Mesenteric fat pad (tissue), 1 donor: Measurements from ENCODE around the gene DDX39A. TPM values are rescaled to one million over a fixed set of nuclear protein-coding genes. Genes with fewer than 3 reads are reported as not detected.
"Not testable (repeated sequence)": the region's sequence is repeated elsewhere in the genome, so short reads cannot be mapped to it uniquely, and the experiment has no call there.

Experiments used
- DNase-seq: peaks from one replicate; pipeline ENCODE4 v3.0.0-alpha.2; 2020; ENCODE audit warnings: low spot score
- total RNA-seq: library from RNA; stranded (reverse); fragmentation: NEBNext Ultra II Directional; extraction: Animal tissue kit (Norgen Biotek cat#: 25700); gene quantifications from one replicate; pipeline ENCODE4 v1.2.1, GENCODE V29; 2021
- donor health status: DM: yes; HTN: yes; CAD: no.

Gene DDX39A
- total RNA-seq, 1 donor from 2014 or later, result 53.0 TPM

DNA sequence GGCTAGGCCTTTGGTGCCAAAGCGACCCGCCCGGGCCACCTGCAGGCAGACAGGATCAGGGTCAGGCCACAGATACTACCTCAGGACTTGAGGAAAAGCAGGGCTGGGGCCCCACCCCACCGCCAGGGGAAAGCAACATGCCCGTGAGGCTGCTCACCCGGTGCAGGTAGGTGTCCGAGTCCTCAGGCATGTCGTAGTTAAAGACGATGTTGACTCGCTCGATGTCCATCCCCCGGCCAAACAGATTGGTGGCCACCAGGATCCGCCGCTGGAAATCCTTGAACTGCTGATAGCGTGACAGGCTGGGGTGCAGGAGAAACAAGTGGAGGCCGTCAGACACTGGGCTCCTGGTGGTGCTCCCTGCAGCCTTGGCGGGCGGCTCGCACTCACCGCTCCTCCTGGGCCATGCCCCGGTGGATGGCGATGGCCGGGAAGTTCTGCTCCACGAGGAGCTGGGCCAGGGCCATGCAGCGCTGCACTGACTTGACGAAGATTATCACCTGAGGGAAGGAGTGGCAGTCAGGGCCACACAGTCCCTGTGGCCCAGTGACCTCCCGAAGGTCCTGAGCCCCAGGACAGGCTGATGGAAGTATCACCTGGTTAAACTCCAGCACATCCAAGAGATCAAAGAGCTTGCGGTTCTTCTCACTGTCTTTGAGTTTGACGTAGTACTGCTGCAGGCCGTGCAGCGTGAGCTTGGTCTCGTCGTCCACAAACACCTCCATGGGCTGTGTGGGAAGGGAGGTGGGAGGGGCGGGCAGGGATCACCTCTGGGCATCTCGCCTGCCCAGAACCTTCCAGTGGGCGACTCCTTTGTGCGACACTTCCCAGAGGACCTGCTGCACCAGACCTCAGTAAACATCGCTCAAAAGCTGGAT is 9.8 kb downstream of the DDX39A start:
- DNase-seq, result no peak

DNA sequence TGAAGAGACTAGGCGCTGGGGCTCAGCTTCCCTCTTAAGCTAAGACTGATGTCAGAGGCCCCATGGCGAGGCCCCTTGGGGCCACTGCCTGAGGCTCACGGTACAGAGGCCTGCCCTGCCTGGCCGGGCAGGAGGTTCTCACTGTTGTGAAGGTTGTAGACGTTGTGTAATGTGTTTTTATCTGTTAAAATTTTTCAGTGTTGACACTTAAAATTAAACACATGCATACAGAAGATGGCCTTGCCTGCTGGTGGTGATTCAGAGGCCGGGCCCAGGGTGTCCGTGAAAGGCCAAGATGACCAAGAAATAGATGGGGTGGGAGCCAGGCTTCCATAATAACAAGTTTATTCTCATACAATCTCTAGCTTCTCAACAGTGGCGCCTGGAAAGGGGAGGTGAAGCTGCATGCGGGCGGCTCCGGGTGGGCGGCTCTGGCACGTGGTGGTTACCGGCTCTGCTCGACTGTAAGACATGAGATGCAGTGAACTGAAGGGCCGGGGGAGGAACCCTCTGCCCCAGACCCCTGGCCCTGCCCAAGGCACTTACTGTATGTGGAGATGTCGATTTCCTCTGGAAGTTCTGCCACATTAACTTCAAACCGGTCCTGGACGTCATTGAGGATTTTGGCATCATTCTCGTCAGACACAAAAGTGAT is 10.5 kb downstream of the DDX39A start:
- no peak for DNase-seq

DNA sequence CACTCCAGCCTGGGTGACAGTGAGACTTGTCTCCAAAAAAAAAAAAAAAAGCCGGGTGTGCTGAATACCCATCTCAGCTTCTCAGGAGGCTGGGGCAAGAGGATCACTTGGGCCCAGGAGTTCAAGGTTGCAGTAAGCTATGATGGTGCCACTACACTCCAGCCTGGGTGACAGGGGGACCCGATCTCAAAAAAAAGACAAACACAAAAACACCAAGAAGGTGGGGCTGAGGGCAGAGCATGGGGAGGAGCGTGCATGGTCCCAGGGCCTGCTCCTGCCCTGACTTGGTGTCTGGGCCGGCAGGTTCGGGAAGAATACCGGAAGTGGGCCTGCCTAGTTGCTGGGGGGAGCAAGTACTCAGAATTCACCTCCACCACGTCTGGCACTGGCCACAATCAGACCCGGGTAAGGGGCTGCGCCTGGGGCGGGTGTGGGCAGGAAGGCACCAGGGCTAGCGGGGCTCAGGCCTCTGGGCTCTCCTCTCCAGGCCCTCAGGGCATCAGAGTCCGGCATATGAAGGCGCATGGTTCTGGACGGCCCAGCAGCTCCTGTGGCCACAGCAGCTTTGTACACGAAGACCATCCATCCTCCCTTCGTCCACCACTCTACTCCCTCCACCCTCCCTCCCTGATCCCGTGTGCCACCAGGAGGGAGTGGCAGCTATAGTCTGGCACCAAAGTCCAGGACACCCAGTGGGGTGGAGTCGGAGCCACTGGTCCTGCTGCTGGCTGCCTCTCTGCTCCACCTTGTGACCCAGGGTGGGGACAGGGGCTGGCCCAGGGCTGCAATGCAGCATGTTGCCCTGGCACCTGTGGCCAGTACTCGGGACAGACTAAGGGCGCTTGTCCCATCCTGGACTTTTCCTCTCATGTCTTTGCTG is 11.3 kb downstream of the DDX39A start:
- DNase-seq, result no peak

DNA sequence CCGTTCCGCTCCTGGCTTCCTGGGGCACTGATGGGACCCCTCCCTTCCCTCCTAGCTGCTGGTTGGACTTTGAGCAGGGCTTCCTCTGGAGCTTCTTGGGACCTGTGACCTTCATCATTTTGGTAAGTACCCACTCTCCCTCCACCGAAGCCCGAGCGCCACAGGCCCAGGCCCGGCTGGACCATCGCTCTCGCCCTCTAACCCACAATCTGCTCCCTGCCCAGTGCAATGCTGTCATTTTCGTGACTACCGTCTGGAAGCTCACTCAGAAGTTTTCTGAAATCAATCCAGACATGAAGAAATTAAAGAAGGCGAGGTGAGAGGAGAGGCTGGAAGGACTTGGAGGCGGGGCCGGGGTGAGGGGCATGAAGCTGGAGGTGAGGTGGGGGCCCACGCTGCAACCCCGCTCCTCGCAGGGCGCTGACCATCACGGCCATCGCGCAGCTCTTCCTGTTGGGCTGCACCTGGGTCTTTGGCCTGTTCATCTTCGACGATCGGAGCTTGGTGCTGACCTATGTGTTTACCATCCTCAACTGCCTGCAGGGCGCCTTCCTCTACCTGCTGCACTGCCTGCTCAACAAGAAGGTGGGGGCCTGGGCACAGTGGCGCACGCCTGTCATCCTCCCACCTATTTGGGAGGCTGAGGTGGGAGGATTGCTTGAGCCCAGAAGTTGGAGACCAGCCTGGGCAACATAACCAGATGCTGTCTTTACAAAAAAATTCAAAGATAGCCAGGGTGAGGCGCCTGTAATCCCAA is 12.3 kb downstream of the DDX39A start:
- no peak for DNase-seq

DNA sequence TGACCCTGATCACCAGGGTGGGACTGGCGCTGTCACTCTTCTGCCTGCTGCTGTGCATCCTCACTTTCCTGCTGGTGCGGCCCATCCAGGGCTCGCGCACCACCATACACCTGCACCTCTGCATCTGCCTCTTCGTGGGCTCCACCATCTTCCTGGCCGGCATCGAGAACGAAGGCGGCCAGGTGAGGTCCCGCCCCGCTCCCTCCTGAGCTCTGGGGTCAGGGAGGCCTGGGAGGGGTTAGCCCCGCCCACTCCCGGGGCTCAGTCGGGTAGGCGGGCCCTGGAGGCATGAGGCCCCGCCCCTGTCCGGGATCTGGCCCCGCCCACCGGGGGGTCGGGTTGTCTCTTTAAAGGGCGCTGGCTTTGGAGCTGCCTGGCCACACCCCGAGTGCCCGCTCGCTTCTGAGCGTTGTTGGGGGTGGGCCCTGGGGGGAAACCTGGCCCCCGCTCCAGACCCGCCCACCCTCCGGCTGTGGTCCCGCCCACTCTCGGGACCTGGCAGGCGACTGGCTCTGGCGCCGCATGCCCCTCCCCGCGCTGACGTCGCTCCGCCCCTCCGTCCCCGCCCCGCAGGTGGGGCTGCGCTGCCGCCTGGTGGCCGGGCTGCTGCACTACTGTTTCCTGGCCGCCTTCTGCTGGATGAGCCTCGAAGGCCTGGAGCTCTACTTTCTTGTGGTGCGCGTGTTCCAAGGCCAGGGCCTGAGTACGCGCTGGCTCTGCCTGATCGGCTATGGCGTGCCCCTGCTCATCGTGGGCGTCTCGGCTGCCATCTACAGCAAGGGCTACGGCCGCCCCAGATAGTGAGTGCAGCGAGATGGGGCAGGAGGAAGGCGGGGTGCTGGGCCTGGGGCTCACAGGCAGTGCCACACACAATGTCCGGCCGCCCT is 13.1 kb downstream of the DDX39A start:
- DNase-seq, result peak; percentile 97

DNA sequence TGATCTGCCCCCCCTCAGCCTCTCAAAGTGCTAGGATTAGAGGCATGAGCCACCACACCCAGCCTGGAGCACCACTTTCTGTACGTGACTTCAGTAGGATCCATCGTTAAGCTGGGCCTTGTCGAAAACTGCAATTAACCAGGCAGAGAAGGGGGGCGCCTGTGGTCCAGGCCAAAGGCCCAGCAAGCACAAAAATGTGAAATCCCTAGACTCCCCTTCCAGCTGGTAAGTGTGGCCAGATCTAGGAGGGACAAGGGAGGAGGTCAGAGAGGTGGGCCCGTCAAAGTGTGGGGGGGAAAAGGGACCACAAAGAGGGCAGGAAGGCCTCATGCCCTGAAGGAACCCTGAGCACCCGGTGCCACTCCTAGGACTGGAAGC is 13.8 kb downstream of the DDX39A start:
- DNase-seq, result no peak

DNA sequence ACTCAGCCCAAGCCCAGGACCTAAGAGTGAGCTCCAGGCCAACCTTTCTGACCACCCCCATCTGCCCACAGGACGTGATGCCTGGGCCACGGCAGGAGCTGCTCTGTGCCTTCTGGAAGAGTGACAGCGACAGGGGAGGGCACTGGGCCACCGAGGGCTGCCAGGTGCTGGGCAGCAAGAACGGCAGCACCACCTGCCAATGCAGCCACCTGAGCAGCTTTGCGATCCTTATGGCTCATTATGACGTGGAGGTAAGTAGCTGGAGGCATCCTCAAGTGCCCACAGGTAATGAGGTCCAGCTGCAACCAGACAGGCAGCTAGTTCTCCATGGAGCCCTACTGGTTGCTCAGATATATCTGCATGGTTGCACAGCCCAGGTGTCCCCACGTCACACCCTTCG is 14.8 kb downstream of the DDX39A start:
- DNase-seq, result no peak

DNA sequence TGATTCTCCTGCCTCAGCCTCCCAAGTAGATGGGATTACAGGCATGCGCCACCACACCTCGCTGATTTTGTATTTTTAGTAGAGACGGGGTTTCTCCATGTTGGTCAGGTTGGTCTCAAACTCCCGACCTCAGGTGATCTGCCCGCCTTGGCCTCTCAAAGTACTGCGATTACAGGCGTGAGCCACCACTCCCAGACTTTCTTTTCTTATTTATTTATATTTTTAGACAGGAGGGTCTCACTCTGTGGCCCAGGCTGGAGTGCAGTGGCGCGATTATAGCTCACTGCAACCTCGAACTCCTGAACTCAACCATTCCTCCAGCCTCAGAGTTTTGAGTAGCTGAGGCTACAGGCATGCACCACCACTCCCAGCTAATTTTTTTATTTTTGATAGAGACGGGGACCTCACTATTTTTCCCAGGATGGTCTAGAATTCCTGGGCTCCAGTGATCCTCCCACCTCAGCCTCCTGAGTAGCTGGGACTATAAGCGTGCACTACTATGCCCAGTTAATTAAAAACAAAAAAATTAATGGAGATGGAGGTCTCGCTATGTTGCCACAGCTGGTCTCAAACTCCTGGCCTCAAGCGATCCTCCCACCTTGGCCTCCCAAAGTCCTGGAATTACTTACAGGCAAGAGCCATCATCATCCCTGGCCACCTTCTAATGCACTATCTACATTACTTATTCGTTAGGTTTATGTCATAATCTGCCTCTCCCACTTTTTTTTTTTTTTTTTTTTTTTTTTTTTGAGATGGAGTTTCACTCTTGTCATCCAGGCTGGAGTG is 15.8 kb downstream of the DDX39A start:
- not testable (repeated sequence) for DNase-seq

DNA sequence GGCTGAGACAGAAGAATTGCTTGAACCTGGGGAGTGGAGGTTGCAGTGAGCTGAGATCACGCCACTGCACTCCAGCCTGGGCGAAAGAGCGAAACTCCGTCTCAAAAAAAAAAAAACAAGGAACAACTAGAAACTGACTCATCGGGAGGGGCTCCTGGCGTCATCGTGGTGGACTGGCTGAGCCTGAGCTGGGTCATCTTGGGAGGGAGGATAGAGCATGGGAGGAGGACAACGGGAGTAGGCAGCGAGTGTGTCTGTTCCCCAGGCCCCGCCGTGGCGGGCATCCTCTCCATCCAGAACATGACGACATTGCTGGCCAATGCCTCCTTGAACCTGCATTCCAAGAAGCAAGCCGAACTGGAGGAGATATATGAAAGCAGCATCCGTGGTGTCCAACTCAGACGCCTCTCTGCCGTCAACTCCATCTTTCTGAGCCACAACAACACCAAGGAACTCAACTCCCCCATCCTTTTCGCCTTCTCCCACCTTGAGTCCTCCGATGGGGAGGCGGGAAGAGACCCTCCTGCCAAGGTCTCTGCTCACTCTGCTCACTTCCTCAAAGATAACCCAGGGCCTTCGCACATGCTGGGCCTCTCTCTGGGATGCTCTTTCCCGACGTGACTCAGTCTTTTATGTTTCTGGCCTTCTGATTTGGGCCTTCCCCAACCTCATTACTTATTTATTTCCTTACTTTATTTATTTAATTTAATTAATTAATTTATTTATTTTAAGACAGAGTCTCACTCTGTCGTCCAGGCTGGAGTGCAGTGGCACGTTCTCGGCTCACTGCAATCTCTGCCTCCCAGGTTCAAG is 16.6 kb downstream of the DDX39A start:
- no peak for DNase-seq

DNA sequence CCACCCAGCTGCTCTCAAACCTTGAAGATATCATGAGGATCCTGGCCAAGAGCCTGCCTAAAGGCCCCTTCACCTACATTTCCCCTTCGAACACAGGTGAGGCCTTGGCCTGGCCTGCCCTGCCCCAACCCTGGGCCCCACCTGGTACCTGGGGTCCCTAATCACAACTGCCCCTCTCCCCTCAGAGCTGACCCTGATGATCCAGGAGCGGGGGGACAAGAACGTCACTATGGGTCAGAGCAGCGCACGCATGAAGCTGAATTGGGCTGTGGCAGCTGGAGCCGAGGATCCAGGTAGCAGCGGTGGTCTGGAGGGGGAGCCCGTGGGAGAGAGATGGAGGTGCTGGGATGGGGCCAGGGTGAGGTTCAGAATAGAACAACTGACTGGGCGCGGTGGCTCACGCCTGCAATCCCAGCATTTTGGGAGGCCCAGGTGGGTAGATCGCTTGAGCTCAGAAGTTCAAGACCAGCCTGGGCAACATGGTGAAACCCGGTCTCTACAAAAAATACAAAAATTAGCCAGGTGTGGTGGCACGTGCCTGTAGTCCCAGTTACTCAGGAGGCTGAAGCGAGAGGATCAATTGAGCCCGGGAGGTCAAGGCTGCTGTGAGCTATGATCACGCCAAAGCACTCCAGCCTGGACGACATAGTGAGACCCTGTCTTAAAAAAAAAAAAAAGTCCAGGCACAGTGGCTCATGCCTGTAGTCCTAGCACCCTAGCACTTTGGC is 17.5 kb downstream of the DDX39A start:
- no peak for DNase-seq

DNA sequence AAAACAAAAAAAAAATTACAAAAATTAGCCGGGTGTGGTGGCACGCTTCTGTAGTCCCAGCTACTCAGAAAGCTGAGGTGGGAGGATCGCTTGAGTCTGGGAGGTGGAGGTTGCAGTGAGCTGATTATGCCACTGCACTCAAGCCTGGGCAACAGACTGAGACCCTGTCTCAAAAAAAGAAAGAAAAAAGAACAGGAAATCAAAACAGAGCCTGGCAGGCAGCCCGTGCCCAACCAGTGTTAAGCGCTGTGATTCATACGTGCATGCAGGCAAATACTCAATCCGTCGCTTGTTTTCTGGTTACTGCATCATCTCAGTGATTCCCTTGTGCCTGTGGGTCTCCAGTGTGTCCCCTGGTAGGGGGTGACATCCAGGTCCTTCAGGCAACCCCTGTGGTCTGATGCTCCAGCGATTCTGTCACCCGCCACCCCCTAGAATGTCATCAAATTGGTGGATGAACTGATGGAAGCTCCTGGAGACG is 18.1 kb downstream of the DDX39A start:
- DNase-seq, result no peak

DNA sequence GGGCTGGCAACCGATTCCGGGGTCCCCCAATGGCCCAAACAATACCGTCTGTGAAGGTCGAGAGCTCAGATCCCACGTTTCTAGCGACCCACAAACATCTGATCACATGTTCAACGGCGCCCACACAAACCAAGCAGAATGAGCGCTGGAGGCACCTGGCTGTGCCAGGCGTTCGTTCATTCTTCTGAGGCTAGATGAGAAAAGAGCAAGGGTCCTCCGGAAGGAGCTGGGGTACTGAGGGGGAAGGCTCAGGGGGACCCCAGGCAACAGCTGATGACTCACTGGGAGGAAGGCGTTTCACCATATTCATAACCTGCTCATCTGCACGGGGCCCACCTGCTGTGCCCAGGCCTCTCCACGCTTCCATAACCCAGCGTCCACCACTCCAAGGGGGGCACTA is 22.0 kb downstream of the DDX39A start:
- not testable (repeated sequence) for DNase-seq

DNA sequence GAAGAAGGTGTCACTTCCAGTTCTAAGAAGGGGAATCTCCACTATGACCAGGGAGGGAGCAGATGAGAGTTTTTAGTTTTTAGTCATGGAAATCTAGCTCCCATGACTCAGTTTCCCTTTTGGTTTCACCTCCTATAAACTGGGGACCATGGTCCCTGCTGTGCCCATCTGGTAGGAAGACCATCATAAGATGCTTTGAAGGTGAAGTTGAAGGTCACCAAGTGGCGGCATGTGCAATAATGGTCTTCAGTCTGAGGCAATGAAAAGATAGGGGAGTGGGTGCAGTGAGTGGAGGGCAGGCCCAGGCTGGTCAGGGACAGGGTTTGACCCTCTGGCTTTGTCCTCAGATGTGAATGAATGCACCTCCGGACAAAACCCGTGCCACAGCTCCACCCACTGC is 22.4 kb downstream of the DDX39A start:
- not testable (repeated sequence) for DNase-seq

DNA sequence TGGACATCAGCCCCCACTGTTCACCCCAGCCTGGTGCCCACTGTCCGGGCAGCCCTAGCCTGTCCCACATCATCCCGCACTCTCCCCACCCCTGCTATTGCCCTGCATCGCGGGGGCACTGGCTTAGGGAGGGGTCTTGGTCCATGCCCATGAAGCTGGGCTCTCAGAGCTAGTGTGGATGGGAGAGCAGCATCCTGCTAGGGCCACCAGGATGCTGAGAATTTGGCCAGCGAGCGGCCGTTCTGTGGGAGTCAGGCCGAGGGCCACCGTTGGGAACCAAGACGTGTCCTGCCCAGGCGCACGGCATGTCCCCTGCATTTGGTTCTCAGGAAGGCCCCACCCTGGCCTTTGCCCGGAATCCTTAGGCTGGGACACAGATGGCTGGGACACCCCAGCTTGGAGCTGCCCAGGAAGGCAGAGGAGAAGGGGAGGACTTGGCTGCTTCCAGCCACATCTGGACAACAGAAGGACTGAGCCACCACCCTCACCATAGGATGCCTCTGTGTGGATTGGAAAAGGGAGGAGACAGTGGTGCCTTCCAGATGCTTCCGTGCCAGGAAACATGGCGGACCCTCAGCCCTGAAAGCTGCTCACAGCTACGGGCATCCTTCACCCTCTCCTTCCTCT is 23.3 kb downstream of the DDX39A start:
- no peak for DNase-seq

DNA sequence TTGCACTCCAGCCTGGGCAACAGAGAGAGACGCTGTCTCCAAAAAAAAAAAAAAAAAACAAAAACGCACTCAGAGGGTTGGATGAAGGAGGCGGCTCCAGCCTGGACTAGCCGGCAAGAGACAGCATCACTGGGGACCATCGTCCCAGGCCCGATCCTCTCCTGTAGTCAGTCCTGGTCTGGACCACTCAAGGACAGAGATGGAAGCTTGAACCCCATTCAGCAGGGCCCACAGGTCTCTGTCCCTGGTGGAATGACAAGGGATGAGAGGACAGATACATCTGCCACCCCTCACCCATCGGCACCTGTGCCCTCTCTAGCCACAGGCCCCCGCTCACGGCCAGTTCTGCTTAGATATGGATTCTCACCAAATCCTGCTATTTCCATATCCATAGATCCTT is 23.9 kb downstream of the DDX39A start:
- DNase-seq, result no peak

DNA sequence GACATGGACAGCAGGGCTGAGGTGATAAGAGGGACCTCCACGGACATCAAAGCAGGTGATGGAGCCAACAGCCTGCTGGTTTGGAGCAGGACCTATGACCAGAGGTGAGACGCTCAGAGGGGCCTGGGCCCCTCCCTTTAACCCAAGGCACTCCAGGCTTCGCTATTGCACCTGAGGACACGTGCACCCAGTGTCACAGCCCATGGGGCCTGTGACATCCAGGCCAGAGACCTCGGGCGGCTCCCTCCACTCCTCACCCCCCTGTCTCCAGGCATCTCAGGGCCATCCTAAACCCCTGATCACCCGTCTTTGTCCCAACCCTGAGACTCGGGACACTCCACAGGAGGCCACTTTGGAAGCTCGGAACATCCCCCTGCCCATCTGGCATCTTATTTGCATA is 25.0 kb downstream of the DDX39A start:
- DNase-seq, result no peak

DNA sequence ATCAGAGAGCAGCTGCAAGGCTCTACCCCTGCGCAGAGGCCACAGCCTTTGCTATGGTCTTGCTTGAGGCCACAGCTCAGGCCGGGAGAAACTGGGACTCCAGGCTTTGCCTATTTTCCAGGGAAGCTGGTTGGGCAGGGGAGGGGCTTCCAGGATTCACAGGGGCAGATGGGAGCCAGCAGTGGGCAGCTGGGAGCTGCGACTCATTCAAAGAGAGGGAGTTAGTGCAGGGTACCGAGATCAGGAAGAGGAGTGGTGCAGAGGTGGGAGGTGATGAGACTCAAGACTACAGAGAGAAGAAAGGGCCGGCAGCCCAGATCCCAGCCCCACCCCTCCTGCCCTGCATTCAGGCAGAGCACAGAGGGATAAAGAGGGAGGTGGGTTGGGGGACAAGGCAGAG is 25.8 kb downstream of the DDX39A start:
- DNase-seq, result no peak
